ENCODE measurements around the gene RPS21.

- no peak for TF ChIP-seq CTCF (IDR thresholded peaks at IDR 0.05)
- TF ChIP-seq TCF7L2 (IDR thresholded peaks at IDR 0.05; ENCODE audit: low read depth, low read length): no peak
Observed at GRCh38 chr20:62406635-62407176, 19.8 kb downstream of the RPS21 start.
